GM10266 (cell line): ENCODE data around the gene CDK8.

Experiments used
- DNase-seq: peaks from one replicate; pipeline ENCODE4 v3.0.0; 2012; ENCODE audit errors: extremely low spot score
- CTCF ChIP-seq: IDR thresholded peaks from 2 replicates; pipeline ENCODE4 v1.5.1; 2012; ENCODE audit warnings: mild to moderate bottlenecking, low read depth; ENCODE audit not compliant: control insufficient read depth, insufficient read depth; ENCODE audit errors: missing control alignments

The CDK8 gene

DNA sequence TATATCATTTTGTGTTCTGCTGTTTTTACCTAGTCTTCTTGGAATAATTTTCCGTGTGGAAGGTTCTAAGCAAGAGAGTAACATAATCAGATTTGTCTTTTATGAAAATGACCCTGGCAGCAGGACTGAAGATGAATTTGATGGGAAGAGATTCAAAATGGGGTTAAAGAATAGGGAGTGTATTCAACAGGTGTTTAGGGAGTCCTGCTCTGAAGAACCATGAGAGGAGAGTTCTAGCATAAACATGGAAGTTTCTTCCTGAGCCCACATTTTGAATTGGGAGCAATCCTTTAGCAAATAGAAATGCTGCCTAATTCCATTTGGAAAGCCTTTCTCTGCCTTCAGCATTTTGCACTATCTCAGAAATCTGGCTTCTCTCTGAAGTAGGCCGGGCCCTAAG is 127.0 kb downstream of the CDK8 start:
- no peak for DNase-seq
- no peak for TF ChIP-seq CTCF

- no peak for TF ChIP-seq CTCF
Measured at GRCh38 chr13:26382366-26382765, 128.4 kb downstream of the CDK8 start.

DNA sequence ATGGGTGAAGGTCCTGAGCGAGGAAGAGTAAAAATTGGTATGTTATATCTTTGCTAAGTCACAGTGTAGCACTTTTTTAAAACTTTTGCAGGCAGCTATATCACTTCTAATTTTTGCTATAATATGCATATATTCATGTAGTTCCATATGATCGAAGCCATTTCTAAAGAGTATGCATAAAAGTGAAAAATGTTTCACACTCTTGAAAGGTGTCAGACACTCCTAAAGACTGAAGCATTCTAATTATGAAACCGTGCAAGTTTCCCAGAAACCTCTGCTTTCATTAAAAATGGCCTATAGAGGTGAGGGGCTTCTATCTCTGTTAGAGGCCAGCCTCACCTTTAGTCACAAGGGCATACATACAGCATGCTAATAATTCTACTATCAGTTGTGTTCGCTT is 128.9 kb downstream of the CDK8 start:
- no peak for DNase-seq
- TF ChIP-seq CTCF, result no peak

More at GRCh38 chr13:26382366-26382765, 128.4 kb downstream of the CDK8 start:
- DNase-seq, result no peak

- no peak for DNase-seq
- TF ChIP-seq CTCF, result no peak
Measured at GRCh38 chr13:26384587-26384986, 130.7 kb downstream of the CDK8 start.

DNA sequence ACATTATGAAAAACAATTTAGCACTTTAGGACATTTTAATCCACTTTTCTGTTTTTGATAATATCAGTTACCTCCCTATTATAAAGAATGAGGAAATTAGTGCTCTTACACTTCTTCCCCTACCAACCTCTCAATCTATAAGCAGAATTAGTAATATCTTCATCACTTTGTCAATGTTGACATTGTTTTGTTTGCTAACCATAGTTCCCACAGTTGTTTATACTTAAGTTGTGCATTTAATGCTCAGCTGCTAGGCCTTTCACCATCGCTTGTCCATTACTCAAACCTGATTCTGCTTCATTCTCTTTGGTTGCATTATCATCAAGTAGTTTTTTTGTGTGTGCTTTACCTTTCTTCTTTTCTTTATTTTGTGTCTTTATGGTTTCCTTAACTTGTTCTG is 132.1 kb downstream of the CDK8 start:
- no peak for TF ChIP-seq CTCF
- DNase-seq, result no peak

GRCh38 chr13:26390203-26390602 is 136.3 kb downstream of the CDK8 start:
- no peak for TF ChIP-seq CTCF
- no peak for DNase-seq

- DNase-seq, result no peak
- TF ChIP-seq CTCF, result no peak
Measured at GRCh38 chr13:26400545-26400944, 146.6 kb downstream of the CDK8 start.

DNA sequence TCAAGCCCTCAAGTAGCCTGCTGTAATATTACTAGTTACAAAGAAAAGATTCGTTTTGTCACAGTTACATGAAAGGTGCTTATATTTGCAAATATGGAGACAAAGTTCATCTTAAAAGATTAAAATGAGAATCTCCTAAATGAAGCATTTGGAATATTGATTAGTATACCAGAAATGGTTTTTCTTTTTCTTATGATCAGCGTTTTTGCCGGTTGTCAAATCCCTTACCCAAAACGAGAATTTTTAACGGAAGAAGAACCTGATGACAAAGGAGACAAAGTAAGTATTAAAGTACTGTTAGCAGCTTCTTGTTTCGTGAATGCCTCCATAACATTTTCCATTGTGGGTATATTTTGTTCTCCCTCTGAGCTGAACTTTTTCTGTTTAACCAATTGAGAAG is 147.1 kb downstream of the CDK8 start:
- DNase-seq, result no peak
- no peak for TF ChIP-seq CTCF
